K562 (cell line): ENCODE measurements around the gene CTDSP2. TPM values are rescaled to one million over a fixed set of nuclear protein-coding genes. Genes with fewer than 3 reads are reported as not detected.

ENCODE experiments used
- ATAC-seq: fragments of 200-7000 bp; cut with Tn5 transposase; 3 replicates; pipeline ENCODE4 v1.9.1; 2020; ENCODE audit warnings: moderate library complexity
- BruUV-seq: library from RNA; stranded (reverse); fragments of 400-500 nt; replicated peaks from 2 replicates; lab custom pipeline; 2021; lab: Mats Ljungman, UMichigan
- CTCF ChIA-PET: fragments of 300-600 bp; formaldehyde crosslinking; extraction: SDS; loops from one replicate; lab custom pipeline; 2021; ENCODE audit warnings: low intra/inter-chr PET ratio; lab: Yijun Ruan, JAX
- POLR2A ChIA-PET: fragments of 300-600, 350-650 bp; sonication (Branson Sonifier 250); formaldehyde crosslinking; extraction: SDS; loops from one replicate; lab custom pipeline; 2021; ENCODE audit warnings: antibody characterized with exemption, inconsistent platforms; lab: Yijun Ruan, JAX
- DNase-seq, 4 experiments: peaks; one replicate each; pipeline versions ENCODE4 v3.0.0 to v3.0.0-alpha.2; 2011 to 2018; ENCODE audit warnings: low spot score in 3 of 4, mixed read lengths in 3 of 4; ENCODE audit errors: extremely low read depth in 1 of 4
- FAIRE-seq: peaks from 2 replicates; lab custom pipeline; 2011; peaks lifted over from hg19 to GRCh38; lab: Jason Lieb, UNC
- H2AFZ ChIP-seq: 2 replicates; pipeline ENCODE4 v1.6.0; 2011; ENCODE audit warnings: low read depth, low read length, control low read depth, inconsistent platforms
- H3K27ac ChIP-seq: fragments of 200-600 bp; 3 replicates; pipeline ENCODE4 v1.8.0; 2011; ENCODE audit warnings: low read depth, mild to moderate bottlenecking, control low read depth, inconsistent platforms, low read length, moderate library complexity, mixed read lengths; ENCODE audit errors: extremely low read depth
- H3K27me3 ChIP-seq, 2 experiments: fragments of 300-600 bp in 1 of 2; 2 replicates in 1 of 2; 3 replicates in 1 of 2; pipeline versions ENCODE4 v1.6.0 to v1.8.0; 2011; ENCODE audit warnings: inconsistent platforms in 2 of 2, low read length in 2 of 2, mild to moderate bottlenecking in 1 of 2, mixed read lengths in 1 of 2, moderate library complexity in 1 of 2; ENCODE audit not compliant: control insufficient read depth in 2 of 2, insufficient read depth in 2 of 2
- H3K36me3 ChIP-seq: fragments of 300-600 bp; 3 replicates; pipeline ENCODE4 v1.8.0; 2011; ENCODE audit warnings: mild to moderate bottlenecking, low read length, inconsistent platforms; ENCODE audit not compliant: control insufficient read depth, insufficient read depth
- H3K4me1 ChIP-seq, 2 experiments: fragments of 200-600 bp in 1 of 2; replicated peaks in 1 of 2; 2 replicates in 1 of 2; 3 replicates in 1 of 2; pipeline versions ENCODE4 v1.5.1 to v1.8.0; 2011; ENCODE audit warnings: inconsistent platforms in 2 of 2, low read length in 2 of 2, mild to moderate bottlenecking in 1 of 2, mixed read lengths in 1 of 2, moderate library complexity in 1 of 2; ENCODE audit not compliant: control insufficient read depth in 2 of 2, insufficient read depth in 2 of 2
- H3K4me2 ChIP-seq: 2 replicates; pipeline ENCODE4 v1.6.1; 2011; ENCODE audit warnings: low read length, control low read depth, inconsistent platforms, mixed read lengths; ENCODE audit not compliant: insufficient read depth
- H3K4me3 ChIP-seq: fragments of 200-600 bp; sonication (generic), shearing (Covaris generic); 2 replicates; pipeline ENCODE4 v1.5.1; 2016; ENCODE audit warnings: control low read depth, inconsistent platforms
- H3K79me2 ChIP-seq: fragments of 200-600 bp; 3 replicates; pipeline ENCODE4 v1.8.0; 2011; ENCODE audit warnings: low read length, inconsistent platforms; ENCODE audit not compliant: control insufficient read depth, insufficient read depth
- H3K9ac ChIP-seq, 2 experiments: 2 replicates each; pipeline versions ENCODE4 v1.6.0 to v1.6.1; 2011; ENCODE audit warnings: low read depth in 2 of 2, low read length in 2 of 2, control low read depth in 1 of 2, inconsistent platforms in 1 of 2, mild to moderate bottlenecking in 1 of 2, mixed read lengths in 1 of 2; ENCODE audit not compliant: insufficient read depth in 1 of 2
- H3K9me1 ChIP-seq: one replicate; pipeline ENCODE4 v1.6.0; 2011; ENCODE audit warnings: inconsistent platforms, mild to moderate bottlenecking, low read length, moderate library complexity; ENCODE audit not compliant: control insufficient read depth, insufficient read depth
- H3K9me3 ChIP-seq: replicated peaks from 2 replicates; pipeline ENCODE4 v1.5.1; 2011; ENCODE audit warnings: low read depth, low read length, inconsistent platforms; ENCODE audit not compliant: control insufficient read depth, insufficient read depth
- H4K20me1 ChIP-seq: replicated peaks from 2 replicates; pipeline ENCODE4 v1.6.1; 2011; ENCODE audit warnings: low read length, inconsistent platforms, mixed read lengths; ENCODE audit not compliant: control insufficient read depth, insufficient read depth
- HMGXB4 ChIP-seq: sonication (generic); formaldehyde crosslinking; IDR thresholded peaks from 2 replicates; pipeline ENCODE4 v1.8.1; 2023; ENCODE audit warnings: mild to moderate bottlenecking, missing genetic modification reagents
- ILK ChIP-seq: fragments of 450-650 bp; IDR thresholded peaks from 2 replicates; pipeline ENCODE4 v1.6.1; 2016; ENCODE audit warnings: missing genetic modification characterization, low read depth, mild to moderate bottlenecking, missing compliant biosample characterization, moderate library complexity, borderline replicate concordance
- MAFG ChIP-seq: fragments of 450-650 bp; conservative IDR thresholded peaks from 2 replicates; pipeline ENCODE4 v1.6.1; 2016; ENCODE audit warnings: missing genetic modification characterization, missing compliant biosample characterization
- NFXL1 ChIP-seq: fragments of 450-650 bp; formaldehyde crosslinking; IDR thresholded peaks from 2 replicates; pipeline ENCODE4 v1.4.0; 2021; ENCODE audit warnings: mild to moderate bottlenecking
- PHF21A ChIP-seq: fragments of 450-650 bp; IDR thresholded peaks from 2 replicates; pipeline ENCODE4 v1.6.1; 2017; ENCODE audit warnings: low read depth, borderline replicate concordance
- SREBF1 ChIP-seq: fragments of 150-350 bp; IDR thresholded peaks from 2 replicates; pipeline ENCODE4 v1.6.1; 2014; ENCODE audit warnings: antibody characterized with exemption, low read depth, low read length, borderline replicate concordance
- THRAP3 ChIP-seq: fragments of 450-650 bp; IDR thresholded peaks from 2 replicates; pipeline ENCODE4 v1.6.1; 2016; ENCODE audit warnings: mild to moderate bottlenecking, inconsistent platforms, borderline replicate concordance
- ZBTB8A ChIP-seq: fragments of 450-650 bp; IDR thresholded peaks from 2 replicates; pipeline ENCODE4 v1.6.1; 2018; ENCODE audit warnings: mild to moderate bottlenecking, moderate library complexity; ENCODE audit not compliant: partially characterized antibody
- ZNF695 ChIP-seq: fragments of 450-650 bp; formaldehyde crosslinking; IDR thresholded peaks from 2 replicates; pipeline ENCODE4 v1.4.0; 2020; ENCODE audit warnings: mild to moderate bottlenecking, moderate library complexity
- ZNF778 ChIP-seq: fragments of 450-650 bp; formaldehyde crosslinking; IDR thresholded peaks from 2 replicates; pipeline ENCODE4 v1.4.0; 2020; ENCODE audit warnings: mild to moderate bottlenecking, moderate library complexity
- WGBS: fragments of 100-300 bp; shearing (Covaris generic); methylation state at CpG from one replicate; pipeline ENCODE4 v1.1.6; 2016; ENCODE audit warnings: low coverage, mixed read lengths; ENCODE audit not compliant: insufficient coverage; ENCODE audit errors: missing lambda C conversion rate; 5-methylcytosine and 5-hydroxymethylcytosine counted together
- in situ Hi-C: fragments of 300-500 bp; cut with MboI; formaldehyde crosslinking; loops from 4 replicates; pipeline ENCODE4 v1.15.0; 2018; ENCODE audit warnings: inconsistent platforms, mixed read lengths
- intact Hi-C: fragments of 100-400 bp; cut with micrococcal nuclease; formaldehyde crosslinking; loops from 2 replicates; pipeline ENCODE4 v1.14.2; 2022
- polyA plus RNA-seq, 8 experiments: library from polyadenylated mRNA; depleted of rRNA in 4 of 8; stranded (reverse) in 5 of 8; unstranded in 3 of 8; fragments of >200 nt; fragmentation: Nextera tagmentation in 2 of 8; fragmentation: Illumina TruSeq in 1 of 8; extraction: Ambion mirVana in 2 of 8; extraction: Trizol in 1 of 8; gene quantifications; 2 replicates each; pipeline versions ENCODE4 v1.2.1 to v1.2.3, GENCODE V29; 2011 to 2014; ENCODE audit warnings: inconsistent platforms in 1 of 8, missing spikeins in 1 of 8
- total RNA-seq, 7 experiments: library from RNA; depleted of rRNA in 6 of 7; stranded (reverse); fragments of >200 nt in 6 of 7; fragmentation: Illumina TruSeq in 2 of 7; extraction: Trizol in 2 of 7; gene quantifications; 2 replicates each; pipeline versions ENCODE4 v1.2.1 to v1.2.3, GENCODE V29; 2011 to 2021; ENCODE audit warnings: low replicate concordance in 1 of 7

Gene CTDSP2
- total and polyA plus RNA-seq, 9 of the 15 experiments (the other 6 are each of a cell fraction or from before 2014, with no cell fraction given), result 20.4 to 108 (median 47.7) TPM

- ATAC-seq (no peak), FAIRE-seq (no peak), DNase-seq (no peak)
- Histone ChIP-seq H3K4me3 (no peak overlapping the region), H2AFZ (peak overlapping the region; percentile 60; the same call in 1 of the 2 replicates), H3K9ac (peak overlapping the region in 1 of 2 experiments; percentile 72; a peak in 2 of 4 replicates), H3K36me3 (peaks cover 5% of the 10 kb centered on the region; the same call in 2 of the 3 replicates), H3K4me1 (peaks cover 9 to 12% of the 10 kb centered on the region in 2 experiments; a peak in 3 of 5 replicates), H3K9me3 (no peaks in the 10 kb centered on the region), H4K20me1 (no peaks in the 10 kb centered on the region), H3K79me2 (no peaks in the 10 kb centered on the region), H3K27me3 (no peaks in the 10 kb centered on the region), H3K4me2 (no peak overlapping the region), H3K9me1 (peaks cover 6% of the 10 kb centered on the region), H3K27ac (no peak overlapping the region)
- ChIA-PET POLR2A (interaction anchor here (0.7 to 3.3 kb wide), 7 partner anchors 8 to 23 kb away, joined by 3 to 21 read pairs (median 5); no protein-coding TSS in a partner anchor), CTCF (interaction anchor here (1.3 kb wide), 1 partner anchor 94 kb away, joined by 3 read pairs; no protein-coding TSS in a partner anchor)
- in situ Hi-C loops, result no loop called here
- intact Hi-C loops, result no loop called here
- 63% methylated on average over 10 of the region's 10 CpGs for WGBS
- BruUV-seq, result no TSS peak
- TF ChIP-seq ZBTB8A, result no peak
- TF ChIP-seq HMGXB4 (CRISPR knock-in tag), result no peak
- TF ChIP-seq ILK, result no peak
- TF ChIP-seq SREBF1, result no peak
- TF ChIP-seq MAFG, result no peak
- TF ChIP-seq NFXL1, result no peak
- no peak for TF ChIP-seq ZNF778 (CRISPR knock-in tag)
- no peak for TF ChIP-seq ZNF695
- TF ChIP-seq THRAP3, result no peak
- no peak for TF ChIP-seq PHF21A
Measured at GRCh38 chr12:57811028-57811755, 35.3 kb downstream of the CTDSP2 start.
